ENCODE results near the gene CBLB. TPM values are rescaled to one million over a fixed set of nuclear protein-coding genes. Genes with fewer than 3 reads are reported as not detected.

CBLB gene
- total RNA-seq, 2 experiments from 2014 or later, result 115 to 148 TPM

DNA sequence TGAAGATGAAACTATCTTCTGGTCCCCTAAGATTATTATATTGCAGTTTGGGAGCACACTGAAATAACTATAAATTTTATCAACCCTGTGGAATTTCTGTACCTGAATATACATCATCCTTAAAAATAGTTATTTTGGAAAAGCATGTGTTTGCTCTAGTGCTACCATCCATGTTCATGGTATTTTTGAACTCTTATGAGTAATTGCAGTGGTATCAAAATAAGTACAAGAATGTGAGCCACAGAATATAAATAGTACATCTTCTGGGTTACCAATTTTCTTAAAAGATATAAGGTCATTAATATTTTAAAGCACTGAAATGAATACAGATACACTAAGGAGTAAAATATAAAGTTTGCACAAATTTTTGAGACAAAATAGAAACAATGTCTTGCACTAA is 206.5 kb downstream of the CBLB start:
- POLR2A ChIA-PET, result no interaction called here
- H3K36me3 Mint-ChIP-seq (ENCODE audit: low read depth), result peaks cover 50% of the 10 kb centered on the region
- H3K4me3 Mint-ChIP-seq, result no peak overlapping the region
- CTCF ChIA-PET, result interaction anchor here (1.2 kb wide), 1 partner anchor 41 kb away, joined by 3 read pairs; no protein-coding TSS in a partner anchor
- DNase-seq, result no peak
- H3K27ac Mint-ChIP-seq, result no peak overlapping the region
- H3K27me3 Mint-ChIP-seq, result no peaks in the 10 kb centered on the region
- H3K4me1 Mint-ChIP-seq, result no peaks in the 10 kb centered on the region
- H3K9me3 Mint-ChIP-seq, result no peaks in the 10 kb centered on the region

DNA sequence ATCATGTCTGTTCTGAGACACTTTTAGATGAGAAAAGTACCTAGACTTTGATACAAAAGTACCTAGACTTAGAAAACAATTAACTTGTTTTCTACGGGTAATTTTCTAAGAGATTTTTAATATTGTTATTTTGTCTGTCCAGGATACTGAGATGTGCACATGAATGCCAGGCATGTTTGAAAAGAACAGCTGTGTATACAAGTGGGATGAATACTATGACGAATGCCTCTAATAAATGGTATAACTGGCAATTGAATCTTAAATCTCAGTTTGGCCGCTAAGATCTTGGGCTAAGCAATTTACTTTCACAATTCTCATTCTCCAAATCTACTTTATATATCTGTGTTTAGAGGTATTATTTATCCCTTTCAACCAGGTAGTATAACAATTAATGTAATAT is 207.4 kb downstream of the CBLB start:
- Mint-ChIP-seq H3K27ac (no peak overlapping the region), H3K4me1 (no peaks in the 10 kb centered on the region), H3K9me3 (no peaks in the 10 kb centered on the region), H3K36me3 (ENCODE audit: low read depth) (peaks cover 51% of the 10 kb centered on the region), H3K4me3 (no peak overlapping the region), H3K27me3 (no peaks in the 10 kb centered on the region)
- ChIA-PET POLR2A (no interaction called here), CTCF (interaction anchor here (1.2 kb wide), 1 partner anchor 40 kb away, joined by 3 read pairs; no protein-coding TSS in a partner anchor)
- DNase-seq, result no peak

DNA sequence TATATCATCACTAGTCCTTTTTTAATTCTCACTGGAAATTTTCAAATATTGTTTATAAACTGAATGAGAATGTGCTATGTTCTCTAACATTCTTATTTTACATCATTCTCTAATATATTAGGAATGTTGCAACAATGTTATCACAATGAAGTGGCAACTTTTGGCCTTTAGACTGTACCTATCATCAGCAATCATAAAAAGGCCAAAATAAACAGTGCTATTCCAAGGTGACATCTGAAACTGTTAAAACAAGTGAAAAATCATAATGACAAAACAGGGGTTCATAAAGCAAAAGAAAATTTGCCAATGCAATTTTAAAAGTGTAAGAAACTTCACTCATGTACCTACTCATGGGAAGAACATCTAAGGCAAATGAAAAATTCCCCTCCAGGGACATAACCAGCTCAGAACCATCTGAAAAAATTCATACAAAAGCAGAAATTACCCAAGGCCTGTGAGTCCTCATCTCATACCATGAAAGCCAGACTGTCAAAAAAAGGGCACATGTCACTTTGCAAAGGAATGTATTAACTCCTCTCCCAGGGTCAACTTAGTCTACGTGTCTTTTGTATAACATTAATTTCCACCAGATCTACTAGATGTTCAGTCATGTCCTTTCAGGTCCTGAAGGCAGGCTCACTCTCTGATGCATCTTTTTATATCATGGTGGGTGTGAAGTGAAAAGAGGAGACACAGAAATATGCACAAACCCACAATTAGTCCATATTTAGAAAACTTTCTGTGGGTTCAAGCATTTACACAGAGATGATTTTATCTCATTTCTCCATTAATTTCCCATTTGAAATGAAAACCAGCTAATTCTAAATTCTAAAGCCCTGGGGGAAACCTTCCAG is 211.9 kb downstream of the CBLB start:
- Mint-ChIP-seq H3K27me3 (no peaks in the 10 kb centered on the region), H3K9me3 (no peaks in the 10 kb centered on the region), H3K4me3 (no peak overlapping the region), H3K4me1 (no peaks in the 10 kb centered on the region), H3K36me3 (ENCODE audit: low read depth) (peaks cover 36% of the 10 kb centered on the region), H3K27ac (no peak overlapping the region)
- DNase-seq, result no peak
- CTCF ChIA-PET, result no interaction called here
- POLR2A ChIA-PET, result no interaction called here

DNA sequence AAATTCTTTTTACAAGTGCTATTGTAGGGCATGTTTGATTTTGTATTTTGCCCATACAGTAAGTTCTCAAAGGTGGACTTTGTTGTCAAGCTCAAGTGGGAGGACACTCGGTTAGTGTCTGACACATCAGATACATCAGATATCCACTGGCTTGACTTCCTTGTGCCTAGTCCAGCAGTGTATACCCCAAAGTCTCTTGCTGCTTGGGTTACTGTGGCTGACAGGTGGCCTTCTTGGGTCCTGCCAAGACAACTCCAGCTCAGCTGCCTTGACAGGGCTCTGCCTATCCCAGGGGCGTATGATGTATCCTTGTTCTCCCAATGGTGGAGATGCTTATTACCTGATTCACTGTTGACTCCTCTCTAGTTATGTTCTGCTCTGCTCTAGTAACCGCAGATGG is 214.9 kb downstream of the CBLB start:
- Mint-ChIP-seq H3K4me1 (no peaks in the 10 kb centered on the region), H3K27ac (no peak overlapping the region), H3K36me3 (ENCODE audit: low read depth) (peaks cover 21% of the 10 kb centered on the region), H3K9me3 (no peaks in the 10 kb centered on the region), H3K27me3 (peaks cover 2% of the 10 kb centered on the region), H3K4me3 (no peak overlapping the region)
- no peak for DNase-seq
- ChIA-PET CTCF (no interaction called here), POLR2A (no interaction called here)

DNA sequence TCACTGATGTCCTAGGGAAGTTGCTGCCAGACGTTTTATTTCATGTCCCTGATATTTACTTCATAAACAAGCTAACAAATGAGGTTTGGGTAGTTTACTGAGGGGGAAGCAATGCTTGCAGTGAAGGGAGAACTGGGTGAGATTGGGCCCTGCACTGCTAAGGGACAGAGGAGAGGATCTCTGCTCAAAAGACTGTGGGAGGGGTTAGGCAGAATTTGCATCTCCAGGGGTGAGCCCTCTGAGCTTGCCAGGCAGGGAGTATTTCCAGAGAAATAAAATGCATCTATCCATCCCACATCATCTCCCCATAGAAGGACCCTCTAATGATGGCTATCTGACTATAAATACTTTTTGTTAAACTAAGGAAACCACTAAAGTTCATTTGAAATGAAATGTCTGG is 215.6 kb downstream of the CBLB start:
- DNase-seq, result no peak
- Mint-ChIP-seq H3K4me1 (no peaks in the 10 kb centered on the region), H3K27ac (no peak overlapping the region), H3K4me3 (no peak overlapping the region), H3K36me3 (ENCODE audit: low read depth) (peaks cover 14% of the 10 kb centered on the region), H3K27me3 (peaks cover 2% of the 10 kb centered on the region), H3K9me3 (no peaks in the 10 kb centered on the region)
- ChIA-PET POLR2A (no interaction called here), CTCF (no interaction called here)

DNA sequence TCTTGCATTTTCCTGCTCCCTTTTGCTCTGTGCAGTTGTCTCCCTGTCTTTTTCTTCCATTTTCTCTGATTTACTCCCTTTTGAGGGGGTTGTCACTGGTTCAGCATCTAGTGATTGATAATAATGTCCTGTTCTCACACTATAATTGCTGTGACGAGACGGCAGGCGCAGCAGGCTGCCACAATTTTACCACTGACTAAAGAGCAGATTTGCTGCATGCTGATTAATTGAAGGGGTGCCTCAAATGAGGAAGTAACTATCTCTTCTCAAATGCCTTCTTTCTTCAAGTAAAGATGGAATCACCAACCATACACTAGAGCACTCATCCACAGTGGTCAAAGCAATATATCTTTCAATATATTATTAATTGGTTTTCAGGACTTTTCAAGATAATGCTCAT is 219.3 kb downstream of the CBLB start:
- Mint-ChIP-seq H3K4me1 (no peaks in the 10 kb centered on the region), H3K27ac (no peak overlapping the region), H3K27me3 (peaks cover 2% of the 10 kb centered on the region), H3K4me3 (no peak overlapping the region), H3K9me3 (no peaks in the 10 kb centered on the region), H3K36me3 (ENCODE audit: low read depth) (no peaks in the 10 kb centered on the region)
- CTCF ChIA-PET, result no interaction called here
- DNase-seq, result no peak
- POLR2A ChIA-PET, result no interaction called here

DNA sequence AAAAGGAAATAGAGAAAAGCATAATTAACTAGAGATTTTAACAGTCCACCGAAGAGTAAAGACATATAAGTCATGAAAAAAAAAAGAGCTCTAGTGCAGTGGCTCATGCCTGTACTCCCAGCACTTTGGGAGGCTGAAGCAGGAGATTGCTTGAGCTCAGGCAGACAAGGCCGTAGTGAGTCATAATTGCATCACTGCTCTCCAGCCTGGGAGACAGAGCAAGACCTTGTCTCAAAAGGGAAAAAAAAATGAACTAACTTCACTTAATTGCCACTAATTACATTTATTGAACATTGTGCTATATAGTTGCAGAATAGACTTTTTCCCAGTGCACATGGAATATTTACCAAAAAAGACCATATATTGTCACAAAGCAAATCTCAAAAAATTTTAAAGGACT is 221.8 kb downstream of the CBLB start:
- POLR2A ChIA-PET, result no interaction called here
- no peak for DNase-seq
- H3K27ac Mint-ChIP-seq, result no peak overlapping the region
- H3K4me1 Mint-ChIP-seq, result no peaks in the 10 kb centered on the region
- peaks cover 2% of the 10 kb centered on the region for H3K27me3 Mint-ChIP-seq
- CTCF ChIA-PET, result interaction anchor here (0.6 kb wide), 1 partner anchor 19 kb away, joined by 3 read pairs; no protein-coding TSS in a partner anchor
- no peaks in the 10 kb centered on the region for H3K9me3 Mint-ChIP-seq
- H3K4me3 Mint-ChIP-seq, result no peak overlapping the region
- no peaks in the 10 kb centered on the region for H3K36me3 Mint-ChIP-seq (ENCODE audit: low read depth)

DNA sequence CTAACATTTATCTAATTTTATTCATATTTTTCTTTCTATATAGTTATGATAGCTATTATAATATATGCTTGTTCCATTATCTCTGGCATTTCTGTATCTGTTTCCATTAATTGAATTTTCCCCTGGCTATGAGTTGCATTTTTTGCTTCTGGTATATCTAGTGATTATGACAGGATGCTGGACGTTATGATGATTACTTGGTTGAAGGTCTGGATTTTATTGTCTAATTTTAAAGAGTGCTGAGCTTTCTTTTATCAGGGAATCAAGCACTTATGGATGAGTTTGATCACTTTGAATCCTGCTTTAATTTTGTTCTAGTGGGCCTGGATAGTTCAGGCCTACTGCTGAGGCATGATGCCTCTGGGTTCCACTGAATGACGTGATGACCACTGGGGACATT is 229.7 kb downstream of the CBLB start:
- Mint-ChIP-seq H3K27me3 (no peaks in the 10 kb centered on the region), H3K4me3 (no peak overlapping the region), H3K4me1 (no peaks in the 10 kb centered on the region), H3K36me3 (ENCODE audit: low read depth) (no peaks in the 10 kb centered on the region), H3K27ac (no peak overlapping the region), H3K9me3 (no peaks in the 10 kb centered on the region)
- ChIA-PET CTCF (no interaction called here), POLR2A (no interaction called here)
- no peak for DNase-seq

DNA sequence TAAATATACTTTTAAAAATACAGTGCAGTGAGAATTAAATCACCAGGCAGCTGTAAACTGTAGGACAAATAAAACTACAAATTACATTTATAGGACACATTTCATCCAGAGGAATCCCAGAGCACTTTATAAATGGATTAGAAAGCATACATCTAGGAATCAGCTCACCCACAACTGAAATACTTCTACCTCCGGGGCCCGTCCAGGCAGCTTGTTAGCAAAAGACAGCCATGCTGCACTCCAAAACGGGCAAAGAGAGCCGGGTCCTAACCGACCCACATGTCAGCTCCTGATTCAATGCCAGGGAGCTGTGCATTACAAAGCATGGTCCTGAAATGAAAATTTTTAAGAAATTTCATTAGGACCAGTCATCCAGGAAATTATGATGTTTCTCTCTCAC is 234.1 kb downstream of the CBLB start:
- no peak for DNase-seq
- Mint-ChIP-seq H3K4me3 (no peak overlapping the region), H3K36me3 (ENCODE audit: low read depth) (no peaks in the 10 kb centered on the region), H3K4me1 (no peaks in the 10 kb centered on the region), H3K9me3 (no peaks in the 10 kb centered on the region), H3K27ac (no peak overlapping the region), H3K27me3 (no peaks in the 10 kb centered on the region)
- ChIA-PET POLR2A (no interaction called here), CTCF (no interaction called here)

DNA sequence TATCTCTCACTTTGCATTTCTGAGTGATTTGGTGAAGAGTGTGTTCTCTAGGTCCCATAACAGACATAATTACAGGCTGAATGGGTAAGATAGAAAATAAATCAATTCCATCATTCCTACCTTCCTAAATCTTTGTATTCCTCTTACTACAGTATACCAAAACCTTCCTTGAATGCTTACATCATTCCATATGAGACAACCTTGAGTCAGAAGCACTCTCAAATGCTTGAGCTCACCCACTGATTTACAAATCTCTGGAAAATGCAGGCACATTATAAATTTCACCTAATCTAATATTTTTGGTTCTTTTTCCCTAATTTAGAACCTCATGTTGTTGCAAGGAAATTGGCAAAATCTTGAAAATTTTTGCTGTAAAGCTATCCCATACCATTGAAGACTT is 239.1 kb downstream of the CBLB start:
- H3K36me3 Mint-ChIP-seq (ENCODE audit: low read depth), result no peaks in the 10 kb centered on the region
- CTCF ChIA-PET, result no interaction called here
- no peaks in the 10 kb centered on the region for H3K27me3 Mint-ChIP-seq
- H3K27ac Mint-ChIP-seq, result no peak overlapping the region
- H3K4me3 Mint-ChIP-seq, result no peak overlapping the region
- no peaks in the 10 kb centered on the region for H3K9me3 Mint-ChIP-seq
- H3K4me1 Mint-ChIP-seq, result no peaks in the 10 kb centered on the region
- no peak for DNase-seq
- POLR2A ChIA-PET, result no interaction called here

DNA sequence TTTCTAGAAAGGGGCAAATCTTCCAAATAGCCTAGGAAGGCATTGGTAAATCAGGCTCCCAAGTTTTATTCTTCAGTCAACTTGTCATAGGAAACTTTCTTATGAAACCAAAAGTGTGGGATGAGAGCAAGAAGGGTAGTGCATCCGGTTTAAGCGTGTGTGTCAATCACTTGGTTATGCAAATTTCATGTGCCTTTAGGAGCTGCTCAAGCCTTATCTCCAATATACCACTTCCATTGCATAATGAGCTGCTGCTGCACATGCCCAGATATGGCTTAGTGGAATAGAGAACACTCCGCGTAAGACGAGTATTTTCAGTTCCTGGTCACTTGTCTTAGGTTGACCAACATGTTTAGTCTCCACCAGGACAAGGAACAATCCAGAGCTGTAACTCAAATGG is 242.1 kb downstream of the CBLB start:
- H3K36me3 Mint-ChIP-seq (ENCODE audit: low read depth), result no peaks in the 10 kb centered on the region
- ChIA-PET CTCF (interaction anchor here (0.6 to 0.9 kb wide), 2 partner anchors 19 to 301 kb away, joined by 3 read pairs; no protein-coding TSS in a partner anchor), POLR2A (no interaction called here)
- no peaks in the 10 kb centered on the region for H3K9me3 Mint-ChIP-seq
- no peaks in the 10 kb centered on the region for H3K4me1 Mint-ChIP-seq
- H3K27me3 Mint-ChIP-seq, result no peaks in the 10 kb centered on the region
- no peak overlapping the region for H3K4me3 Mint-ChIP-seq
- no peak for DNase-seq
- H3K27ac Mint-ChIP-seq, result no peak overlapping the region

DNA sequence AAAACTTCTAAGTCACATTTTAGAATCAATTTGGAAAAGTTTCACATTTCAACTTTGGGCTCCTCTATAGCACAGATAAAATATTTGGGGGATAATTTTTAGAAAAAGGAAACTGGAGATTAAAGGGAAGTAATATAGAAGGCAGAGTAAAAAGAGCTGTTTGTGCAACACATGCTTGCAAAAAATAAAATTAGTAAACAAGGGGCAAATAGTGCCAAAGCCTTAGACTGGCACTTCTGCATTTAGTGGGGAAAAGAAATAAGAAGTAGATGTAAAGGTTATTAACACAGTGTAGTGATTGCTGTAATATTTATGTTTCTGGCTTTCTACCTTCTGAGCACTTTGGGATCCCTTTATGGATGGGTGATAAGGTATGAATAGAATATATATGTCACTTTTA is 246.6 kb downstream of the CBLB start:
- Mint-ChIP-seq H3K27me3 (no peaks in the 10 kb centered on the region), H3K9me3 (no peaks in the 10 kb centered on the region), H3K27ac (no peak overlapping the region), H3K36me3 (ENCODE audit: low read depth) (no peaks in the 10 kb centered on the region), H3K4me1 (no peaks in the 10 kb centered on the region), H3K4me3 (no peak overlapping the region)
- DNase-seq, result no peak
- CTCF ChIA-PET, result no interaction called here
- POLR2A ChIA-PET, result no interaction called here

DNA sequence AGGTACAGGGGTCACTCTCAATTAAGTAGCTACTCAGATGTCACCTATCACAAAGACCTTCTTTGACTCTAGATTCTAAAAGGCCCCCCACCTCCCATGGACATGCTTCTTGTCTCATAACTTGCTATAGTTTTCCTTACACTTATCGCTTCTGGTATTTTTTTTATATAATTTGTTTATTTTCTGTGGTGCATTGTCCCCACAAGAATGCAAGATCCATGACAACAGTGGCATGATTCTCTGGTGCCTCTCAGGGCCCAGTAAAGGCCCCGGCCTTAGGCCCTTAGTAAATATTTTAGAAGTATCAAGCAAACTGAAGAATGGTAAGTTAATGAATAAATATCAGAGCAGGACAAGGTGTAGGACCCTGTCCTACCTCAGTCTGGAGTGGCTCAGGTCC is 248.6 kb downstream of the CBLB start:
- Mint-ChIP-seq H3K4me1 (no peaks in the 10 kb centered on the region), H3K9me3 (no peaks in the 10 kb centered on the region), H3K27ac (no peak overlapping the region), H3K36me3 (ENCODE audit: low read depth) (no peaks in the 10 kb centered on the region), H3K4me3 (no peak overlapping the region), H3K27me3 (no peaks in the 10 kb centered on the region)
- ChIA-PET CTCF (interaction anchor here (0.9 kb wide), 1 partner anchor 60 kb away, joined by 3 read pairs; no protein-coding TSS in a partner anchor), POLR2A (no interaction called here)
- no peak for DNase-seq

DNA sequence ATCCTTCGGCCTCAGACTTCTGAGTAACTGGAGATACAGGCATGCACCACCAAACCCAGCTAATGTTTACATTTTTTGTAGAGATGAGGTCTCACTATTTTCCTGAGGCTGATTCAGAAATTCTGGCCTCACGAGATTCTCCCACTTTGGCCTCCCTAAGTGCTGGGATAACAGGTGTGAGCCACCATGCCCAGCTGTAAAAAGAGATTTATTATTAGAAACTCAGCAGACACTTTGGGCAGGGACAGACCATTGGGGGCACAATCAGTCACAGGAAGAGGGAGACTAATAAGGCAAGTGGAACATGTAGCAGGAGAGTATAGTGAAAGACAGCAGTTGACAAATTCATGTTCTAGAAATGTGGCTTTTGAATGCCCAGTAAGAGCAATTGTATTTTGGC is 249.2 kb downstream of the CBLB start:
- H3K27ac Mint-ChIP-seq, result no peak overlapping the region
- DNase-seq, result no peak
- H3K36me3 Mint-ChIP-seq (ENCODE audit: low read depth), result no peaks in the 10 kb centered on the region
- ChIA-PET CTCF (interaction anchor here (0.9 kb wide), 1 partner anchor 60 kb away, joined by 3 read pairs; no protein-coding TSS in a partner anchor), POLR2A (no interaction called here)
- H3K27me3 Mint-ChIP-seq, result no peaks in the 10 kb centered on the region
- no peak overlapping the region for H3K4me3 Mint-ChIP-seq
- H3K9me3 Mint-ChIP-seq, result no peaks in the 10 kb centered on the region
- H3K4me1 Mint-ChIP-seq, result no peaks in the 10 kb centered on the region
